CD4-positive, alpha-beta T cell (primary cell): ENCODE results near the gene LEKR1. TPM values are rescaled to one million over a fixed set of nuclear protein-coding genes. Genes with fewer than 3 reads are reported as not detected.

Source experiments
- ATAC-seq: fragments of 200-7000 bp; cut with Tn5 transposase; one replicate; pipeline ENCODE4 v1.10.0; 2022; ENCODE audit warnings: mild to moderate bottlenecking; ENCODE audit not compliant: poor library complexity
- CTCF ChIA-PET: fragments of 350-600 bp; sonication (Branson Sonifier 250); formaldehyde crosslinking; loops from one replicate; lab custom pipeline; 2021; ENCODE audit warnings: antibody characterized with exemption, inconsistent platforms; lab: Charles Lee
- POLR2A ChIA-PET: fragments of 350-600 bp; sonication (Branson Sonifier 250); formaldehyde crosslinking; loops from one replicate; lab custom pipeline; 2021; ENCODE audit warnings: antibody characterized with exemption, inconsistent platforms; lab: Charles Lee
- DNase-seq, 14 experiments: peaks; one replicate each; pipeline ENCODE4 v3.0.0-alpha.2; 2013 to 2020; ENCODE audit warnings: mixed read lengths in 2 of 14
- H3K27ac ChIP-seq, 2 donors: one replicate each; pipeline versions ENCODE4 v1.5.1 to v1.7.0; 2013; ENCODE audit warnings: low read length in 2 of 2, low read depth in 1 of 2, mild to moderate bottlenecking in 1 of 2
- H3K27me3 ChIP-seq, 2 experiments: 1 replicate in 1 of 2; 2 replicates in 1 of 2; pipeline versions ENCODE4 v1.6.1 to v1.7.0; 2013; ENCODE audit warnings: low read length in 2 of 2, control low read depth in 1 of 2, mild to moderate bottlenecking in 1 of 2, moderate library complexity in 1 of 2; ENCODE audit not compliant: insufficient read depth in 2 of 2, control insufficient read depth in 1 of 2
- H3K36me3 ChIP-seq: one replicate; pipeline ENCODE4 v1.6.1; 2013; ENCODE audit warnings: low read length, control low read depth; ENCODE audit not compliant: insufficient read depth
- H3K4me1 ChIP-seq: one replicate; pipeline ENCODE4 v1.6.1; 2013; ENCODE audit warnings: low read length, control low read depth; ENCODE audit not compliant: insufficient read depth
- H3K4me3 ChIP-seq: one replicate; pipeline ENCODE4 v1.5.1; 2013; ENCODE audit warnings: mild to moderate bottlenecking, low read length, moderate library complexity
- H3K9me3 ChIP-seq, 2 experiments: 1 replicate in 1 of 2; 2 replicates in 1 of 2; pipeline versions ENCODE4 v1.6.1 to v1.7.0; 2013; ENCODE audit warnings: low read length in 2 of 2, mild to moderate bottlenecking in 2 of 2, control low read depth in 1 of 2, moderate library complexity in 1 of 2; ENCODE audit not compliant: control insufficient read depth in 1 of 2, insufficient read depth in 1 of 2
- H3K27ac Mint-ChIP-seq: one replicate; pipeline ENCODE4 v1.8.0; 2020; ENCODE audit warnings: mixed read lengths
- H3K27me3 Mint-ChIP-seq: one replicate; pipeline ENCODE4 v1.8.0; 2021; ENCODE audit warnings: mixed read lengths
- H3K36me3 Mint-ChIP-seq: one replicate; pipeline ENCODE4 v1.8.0; 2021; ENCODE audit warnings: low read depth, mixed read lengths
- H3K4me1 Mint-ChIP-seq: one replicate; pipeline ENCODE4 v1.8.0; 2021; ENCODE audit warnings: low read depth, mixed read lengths
- H3K4me3 Mint-ChIP-seq: one replicate; pipeline ENCODE4 v1.8.0; 2020; ENCODE audit warnings: mild to moderate bottlenecking, mixed read lengths
- H3K9me3 Mint-ChIP-seq: one replicate; pipeline ENCODE4 v1.8.0; 2020; ENCODE audit warnings: mixed read lengths
- intact Hi-C, 2 experiments: fragments of 100-400 bp; cut with DNase I in 1 of 2; cut with micrococcal nuclease in 1 of 2; formaldehyde crosslinking; loops; one replicate each; pipeline versions ENCODE4 v1.15.1 to v1.9.0; 2023 to 2025; cut with DNase I, micrococcal nuclease
- total RNA-seq, 174 experiments: library from RNA in 2 of 174; stranded (reverse) in 2 of 174; gene quantifications; one replicate each; pipeline ENCODE4 v1.2.3 and lab custom pipeline; 2021 to 2026
- TF ChIP-seq, protein P1 (sequence below): fragments of 200-600 bp; IDR thresholded peaks from one replicate; pipeline ENCODE4 v1.8.0; 2022; ENCODE audit warnings: antibody characterized with exemption, mild to moderate bottlenecking

LEKR1 gene
- total RNA-seq, 2 experiments from 2014 or later, result 0.77 to 1.0 TPM

DNA sequence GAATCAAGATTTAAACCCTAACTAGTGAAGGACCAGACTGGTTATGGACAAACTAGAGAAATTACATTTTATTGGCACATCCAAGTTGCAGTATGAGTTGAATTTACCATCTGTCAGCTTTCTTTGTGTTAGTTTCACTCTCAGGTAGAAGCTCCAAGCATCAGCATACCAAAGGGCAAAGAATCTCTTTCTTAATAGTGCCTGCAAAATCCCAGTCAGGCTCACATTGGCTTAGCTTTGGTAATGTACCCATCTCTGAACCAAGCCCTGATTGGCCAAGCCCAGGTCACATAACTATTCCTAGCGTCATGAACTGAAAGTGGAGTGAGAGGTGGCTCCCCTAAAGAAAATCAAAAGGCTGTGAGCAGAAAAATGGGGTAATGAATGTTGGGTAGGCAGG is 266.9 kb downstream of the LEKR1 start:
- H3K4me3 ChIP-seq, result no peak overlapping the region
- intact Hi-C loops, result no loop called here
- ChIA-PET POLR2A (interaction anchor here (1.0 to 1.1 kb wide), 2 partner anchors 29 to 82 kb away, joined by 3 read pairs; no protein-coding TSS in a partner anchor), CTCF (interaction anchor here (0.6 to 2.3 kb wide), 3 partner anchors 23 to 44 kb away, joined by 3 to 7 read pairs (median 3); no protein-coding TSS in a partner anchor)
- H3K4me1 ChIP-seq, result peaks cover 28% of the 10 kb centered on the region
- H3K27me3 ChIP-seq, result no peaks in the 10 kb centered on the region
- H3K9me3 ChIP-seq, result no peaks in the 10 kb centered on the region
- no peaks in the 10 kb centered on the region for H3K27me3 Mint-ChIP-seq
- H3K4me3 Mint-ChIP-seq, result peak overlapping the region; percentile 26
- H3K9me3 Mint-ChIP-seq, result no peaks in the 10 kb centered on the region
- H3K36me3 ChIP-seq, result no peaks in the 10 kb centered on the region
- H3K4me1 Mint-ChIP-seq, result peaks cover 20% of the 10 kb centered on the region
- no peak for ATAC-seq
- DNase-seq, result peak in 2 of 14 experiments; percentile 30 to 39
- peak overlapping the region; percentile 48 for H3K27ac Mint-ChIP-seq
- TF ChIP-seq, protein P1, sequence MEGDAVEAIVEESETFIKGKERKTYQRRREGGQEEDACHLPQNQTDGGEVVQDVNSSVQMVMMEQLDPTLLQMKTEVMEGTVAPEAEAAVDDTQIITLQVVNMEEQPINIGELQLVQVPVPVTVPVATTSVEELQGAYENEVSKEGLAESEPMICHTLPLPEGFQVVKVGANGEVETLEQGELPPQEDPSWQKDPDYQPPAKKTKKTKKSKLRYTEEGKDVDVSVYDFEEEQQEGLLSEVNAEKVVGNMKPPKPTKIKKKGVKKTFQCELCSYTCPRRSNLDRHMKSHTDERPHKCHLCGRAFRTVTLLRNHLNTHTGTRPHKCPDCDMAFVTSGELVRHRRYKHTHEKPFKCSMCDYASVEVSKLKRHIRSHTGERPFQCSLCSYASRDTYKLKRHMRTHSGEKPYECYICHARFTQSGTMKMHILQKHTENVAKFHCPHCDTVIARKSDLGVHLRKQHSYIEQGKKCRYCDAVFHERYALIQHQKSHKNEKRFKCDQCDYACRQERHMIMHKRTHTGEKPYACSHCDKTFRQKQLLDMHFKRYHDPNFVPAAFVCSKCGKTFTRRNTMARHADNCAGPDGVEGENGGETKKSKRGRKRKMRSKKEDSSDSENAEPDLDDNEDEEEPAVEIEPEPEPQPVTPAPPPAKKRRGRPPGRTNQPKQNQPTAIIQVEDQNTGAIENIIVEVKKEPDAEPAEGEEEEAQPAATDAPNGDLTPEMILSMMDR, result no peak
- no peaks in the 10 kb centered on the region for H3K36me3 Mint-ChIP-seq
- H3K27ac ChIP-seq, result no peak overlapping the region

DNA sequence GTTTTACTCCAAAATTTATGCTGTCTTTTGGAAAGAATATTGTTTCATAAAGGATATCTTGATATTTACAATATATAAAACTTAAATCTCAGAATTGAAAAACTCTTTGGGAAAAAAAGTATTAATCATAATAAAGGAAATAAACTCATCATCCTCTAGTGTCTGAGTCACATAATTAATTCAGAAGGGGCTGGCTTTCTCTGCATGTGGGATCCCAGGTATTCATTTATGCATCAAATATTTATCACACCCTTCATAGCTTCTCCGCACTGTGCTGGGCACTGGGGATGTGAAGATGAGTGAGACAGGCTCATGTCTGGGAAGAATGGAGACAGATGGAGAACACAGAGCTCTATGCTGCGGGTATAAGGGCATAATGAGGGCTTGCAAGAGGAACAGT is 268.1 kb downstream of the LEKR1 start:
- H3K4me1 ChIP-seq, result peaks cover 18% of the 10 kb centered on the region
- no peaks in the 10 kb centered on the region for H3K9me3 ChIP-seq
- intact Hi-C loops, result no loop called here
- DNase-seq (no peak), ATAC-seq (no peak)
- no peaks in the 10 kb centered on the region for H3K36me3 Mint-ChIP-seq
- POLR2A ChIA-PET, result interaction anchor here (0.6 kb wide), 1 partner anchor 80 kb away, joined by 3 read pairs; no protein-coding TSS in a partner anchor
- H3K27ac Mint-ChIP-seq, result no peak overlapping the region
- H3K36me3 ChIP-seq, result no peaks in the 10 kb centered on the region
- no peak overlapping the region for H3K4me3 Mint-ChIP-seq
- no peaks in the 10 kb centered on the region for H3K27me3 Mint-ChIP-seq
- TF ChIP-seq, protein P1, result no peak
- no peak overlapping the region for H3K4me3 ChIP-seq
- H3K27me3 ChIP-seq, result no peaks in the 10 kb centered on the region
- CTCF ChIA-PET, result no interaction called here
- peaks cover 17% of the 10 kb centered on the region for H3K4me1 Mint-ChIP-seq
- H3K27ac ChIP-seq, result no peak overlapping the region
- H3K9me3 Mint-ChIP-seq, result no peaks in the 10 kb centered on the region

DNA sequence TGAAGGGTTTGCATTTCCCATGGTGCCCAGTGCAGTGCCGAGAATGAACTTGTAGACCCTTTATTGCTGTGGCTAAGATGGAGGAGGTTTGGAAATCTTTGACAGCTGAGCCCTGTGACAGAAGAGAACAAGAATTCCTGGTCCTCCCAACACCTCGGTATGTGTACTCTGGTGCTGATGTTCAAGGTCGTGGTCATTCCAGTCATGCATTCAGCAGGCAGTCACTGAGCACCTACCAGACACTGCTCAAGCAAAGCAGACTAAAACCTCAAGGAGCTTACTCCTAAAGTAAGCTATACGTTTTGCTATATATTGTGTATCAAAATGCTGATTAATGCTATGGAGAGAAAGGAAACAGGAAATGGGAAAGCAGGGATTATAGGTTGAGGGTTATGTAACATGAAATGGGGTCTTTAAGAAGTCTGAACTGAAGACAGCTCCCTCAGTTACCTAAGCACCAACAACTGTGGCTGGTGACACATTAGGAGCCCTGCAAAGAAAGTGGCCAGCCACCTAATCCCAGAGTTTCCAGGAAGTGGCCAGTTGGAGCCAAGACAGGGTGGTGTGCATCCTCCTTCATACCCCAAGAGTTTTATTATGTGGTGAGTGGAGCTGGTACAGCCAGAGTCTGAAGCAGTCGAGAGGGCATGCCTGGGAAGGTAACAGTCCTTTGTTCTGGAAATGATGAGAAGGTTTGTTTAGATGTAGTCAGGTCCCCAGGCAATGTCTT is 268.8 kb downstream of the LEKR1 start:
- DNase-seq (no peak), ATAC-seq (no peak)
- POLR2A ChIA-PET, result interaction anchor here (0.8 kb wide), 1 partner anchor 52 kb away, joined by 3 read pairs; no protein-coding TSS in a partner anchor
- CTCF ChIA-PET, result no interaction called here
- TF ChIP-seq, protein P1, result no peak
- H3K4me3 Mint-ChIP-seq, result no peak overlapping the region
- H3K27ac ChIP-seq, result no peak overlapping the region
- H3K4me3 ChIP-seq, result no peak overlapping the region
- H3K27me3 ChIP-seq, result no peaks in the 10 kb centered on the region
- H3K36me3 Mint-ChIP-seq, result no peaks in the 10 kb centered on the region
- no peaks in the 10 kb centered on the region for H3K9me3 Mint-ChIP-seq
- no peak overlapping the region for H3K27ac Mint-ChIP-seq
- H3K36me3 ChIP-seq, result no peaks in the 10 kb centered on the region
- intact Hi-C loops, result no loop called here
- no peaks in the 10 kb centered on the region for H3K9me3 ChIP-seq
- H3K4me1 Mint-ChIP-seq, result peaks cover 11% of the 10 kb centered on the region
- H3K27me3 Mint-ChIP-seq, result no peaks in the 10 kb centered on the region
- peaks cover 11% of the 10 kb centered on the region for H3K4me1 ChIP-seq

Other genes with a start within 250 kb of the LEKR1 start
- 100 to 1,000 TPM; 158 to 166 TPM for gene TIPARP, start 151.8 kb upstream of the LEKR1 start, total RNA-seq